NK-92 treated with Interleukin-12 subunit alpha and Interleukin-12 subunit beta, amount 100 ng/mL, for 24 hours (cell line): Measurements from ENCODE around the gene ELANE.
"Not testable (repeated sequence)": the region's sequence is repeated elsewhere in the genome, so short reads cannot be mapped to it uniquely, and the experiment has no call there.

Source experiments
- DNase-seq: peaks from one replicate; lab custom pipeline; 2025; lab: John Stamatoyannopoulos, UW

Gene ELANE

DNA sequence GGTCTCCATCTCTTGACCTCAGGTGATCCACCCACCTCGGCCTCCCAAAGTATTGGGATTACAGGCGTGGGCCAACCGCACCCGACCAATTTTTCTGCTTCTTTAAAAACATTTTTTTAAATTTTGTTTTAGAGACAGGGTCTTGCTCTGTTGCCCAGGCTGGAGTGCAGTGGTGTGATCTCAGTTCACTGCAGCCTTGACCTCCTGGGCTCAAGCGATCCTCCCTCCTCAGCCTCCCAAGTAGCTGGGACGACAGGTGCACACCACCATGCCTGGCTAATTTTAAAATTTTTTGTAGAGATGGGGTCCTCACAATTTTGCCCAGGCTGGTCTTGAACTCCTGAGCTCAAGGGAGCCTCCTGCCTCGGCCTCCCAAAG lies 9.3 kb upstream of the ELANE start:
- not testable (repeated sequence) for DNase-seq

DNA sequence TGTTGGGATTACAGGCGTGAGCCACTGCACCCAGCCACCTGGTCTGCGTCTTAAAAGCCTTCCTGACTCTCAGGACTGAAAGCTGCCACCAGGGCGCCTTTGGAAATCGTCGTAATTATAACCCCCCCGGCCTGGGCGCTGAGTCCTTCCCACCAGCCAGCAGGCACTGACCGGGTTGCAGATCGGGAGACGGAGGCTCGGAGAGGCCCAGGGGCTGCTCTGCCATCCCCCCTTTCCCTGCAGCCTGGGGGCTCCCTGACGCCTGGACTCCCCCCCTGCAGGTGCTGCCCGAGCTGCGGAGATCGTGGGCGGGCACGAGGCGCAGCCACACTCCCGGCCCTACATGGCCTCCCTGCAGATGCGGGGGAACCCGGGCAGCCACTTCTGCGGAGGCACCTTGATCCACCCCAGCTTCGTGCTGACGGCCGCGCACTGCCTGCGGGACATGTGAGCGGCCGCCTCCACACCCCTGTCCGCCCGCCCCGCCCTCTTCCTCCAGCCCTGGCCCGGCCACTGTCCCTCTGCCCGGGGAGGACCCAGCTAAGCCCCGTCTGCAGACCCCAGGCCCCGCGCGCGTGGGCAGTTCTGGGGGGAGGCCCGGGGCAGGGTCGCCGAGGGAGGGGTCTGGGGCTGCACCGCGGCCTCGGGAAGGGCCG lies 8.8 kb upstream of the ELANE start:
- no peak for DNase-seq

DNA sequence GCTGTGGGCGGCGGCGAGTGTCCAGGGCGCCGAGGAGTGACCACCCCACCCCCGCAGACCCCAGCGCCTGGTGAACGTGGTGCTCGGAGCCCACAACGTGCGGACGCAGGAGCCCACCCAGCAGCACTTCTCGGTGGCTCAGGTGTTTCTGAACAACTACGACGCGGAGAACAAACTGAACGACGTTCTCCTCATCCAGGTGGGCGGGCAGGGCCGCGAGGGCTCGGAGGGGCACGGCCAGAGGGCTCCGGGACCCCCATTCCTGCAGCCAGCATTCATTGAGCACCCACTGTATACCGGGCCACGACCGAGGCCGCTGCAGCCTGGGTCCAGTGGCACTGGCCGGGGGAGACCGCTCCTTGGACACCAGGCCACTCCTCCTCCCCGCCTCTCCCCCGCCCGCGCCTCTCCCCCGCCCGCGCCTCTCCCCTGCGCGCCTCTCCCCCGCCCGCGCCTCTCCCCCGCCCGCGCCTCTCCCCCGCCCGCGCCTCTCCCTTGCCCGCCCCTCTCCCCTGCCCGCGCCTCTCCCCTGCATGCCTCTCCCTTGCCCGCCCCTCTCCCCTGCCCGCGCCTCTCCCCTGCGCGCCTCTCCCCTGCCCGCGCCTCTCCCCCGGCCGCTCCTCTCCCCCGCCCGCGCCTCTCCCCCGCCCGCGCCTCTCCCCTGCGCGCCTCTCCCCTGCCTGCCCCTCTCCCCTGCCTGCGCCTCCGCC lies 8.1 kb upstream of the ELANE start:
- DNase-seq = no peak

DNA sequence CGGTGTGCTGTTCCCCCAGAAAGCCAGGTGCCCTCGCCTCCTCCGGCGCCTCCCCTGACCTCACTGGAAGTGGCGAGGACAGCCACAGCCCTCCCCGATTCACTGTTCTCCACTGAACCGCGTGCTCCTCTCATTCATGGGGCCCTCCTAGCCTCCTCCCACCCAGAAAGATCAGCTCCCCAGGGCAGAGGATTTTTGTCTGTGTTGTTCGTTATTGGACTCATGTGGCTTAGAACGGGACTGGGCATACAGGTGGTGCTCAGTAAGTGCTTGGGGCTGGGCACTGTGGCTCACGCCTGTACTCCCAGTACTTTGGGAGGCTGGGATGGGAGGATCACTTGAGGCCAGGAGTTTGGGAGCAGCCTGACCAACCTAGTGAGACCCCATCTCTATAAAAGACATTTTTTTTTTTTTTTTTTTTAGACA lies 7.5 kb upstream of the ELANE start:
- DNase-seq = no peak

DNA sequence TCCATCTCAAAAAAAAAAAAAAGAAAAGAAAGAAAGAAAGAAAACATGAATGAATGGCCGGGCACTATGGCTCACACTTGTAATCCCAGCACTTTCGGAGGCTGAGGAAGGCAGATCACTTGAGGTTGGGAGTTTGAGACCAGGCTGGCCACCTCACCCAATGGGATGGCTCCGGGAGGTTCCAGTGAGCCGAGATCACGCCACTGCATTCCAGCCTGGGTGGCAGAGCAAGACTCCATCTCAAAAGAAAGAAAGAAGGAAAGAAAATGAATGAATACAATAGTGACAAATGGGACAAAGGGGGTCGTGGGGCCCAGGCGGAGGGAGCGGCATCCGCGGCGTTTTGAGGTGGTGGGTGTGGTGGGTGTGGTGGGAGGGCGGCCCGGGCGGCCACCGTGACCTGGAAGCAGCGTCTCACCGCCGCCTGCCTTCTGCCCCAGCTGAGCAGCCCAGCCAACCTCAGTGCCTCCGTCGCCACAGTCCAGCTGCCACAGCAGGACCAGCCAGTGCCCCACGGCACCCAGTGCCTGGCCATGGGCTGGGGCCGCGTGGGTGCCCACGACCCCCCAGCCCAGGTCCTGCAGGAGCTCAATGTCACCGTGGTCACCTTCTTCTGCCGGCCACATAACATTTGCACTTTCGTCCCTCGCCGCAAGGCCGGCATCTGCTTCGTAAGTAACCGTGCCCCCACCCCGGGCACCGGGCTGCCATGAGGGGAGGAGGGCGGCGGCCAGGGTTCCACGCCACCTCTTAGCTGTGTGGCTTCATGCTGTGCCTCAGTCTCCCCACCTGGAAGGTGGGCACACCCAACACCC lies 6.2 kb upstream of the ELANE start:
- no peak for DNase-seq

DNA sequence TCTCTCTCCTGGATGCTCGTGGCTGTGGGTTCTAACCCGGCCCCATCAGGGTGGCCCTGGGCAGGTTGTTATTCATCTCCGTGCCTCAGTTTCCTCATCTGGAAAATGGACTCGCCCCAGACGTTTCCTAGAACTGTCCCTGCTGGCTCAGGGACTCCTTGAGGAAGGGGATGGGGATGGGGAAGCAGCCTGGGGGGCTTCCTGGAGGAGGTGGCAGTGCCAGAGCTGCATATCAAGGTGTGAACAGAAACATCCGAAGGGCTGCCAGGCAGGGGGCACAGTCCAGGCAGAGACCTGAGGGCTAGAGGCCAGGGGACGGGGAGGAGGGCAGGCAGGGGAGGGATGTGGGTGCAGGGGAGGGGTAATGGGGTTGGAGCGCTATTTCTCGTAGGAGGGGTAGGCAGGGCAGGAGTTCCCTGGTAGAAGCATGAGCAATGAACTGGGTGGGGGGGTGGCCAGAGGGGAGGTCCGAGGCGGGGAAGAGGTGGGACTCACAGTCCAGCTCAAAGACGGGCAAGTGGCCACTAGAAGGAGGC lies 3.6 kb upstream of the ELANE start:
- no peak for DNase-seq

DNA sequence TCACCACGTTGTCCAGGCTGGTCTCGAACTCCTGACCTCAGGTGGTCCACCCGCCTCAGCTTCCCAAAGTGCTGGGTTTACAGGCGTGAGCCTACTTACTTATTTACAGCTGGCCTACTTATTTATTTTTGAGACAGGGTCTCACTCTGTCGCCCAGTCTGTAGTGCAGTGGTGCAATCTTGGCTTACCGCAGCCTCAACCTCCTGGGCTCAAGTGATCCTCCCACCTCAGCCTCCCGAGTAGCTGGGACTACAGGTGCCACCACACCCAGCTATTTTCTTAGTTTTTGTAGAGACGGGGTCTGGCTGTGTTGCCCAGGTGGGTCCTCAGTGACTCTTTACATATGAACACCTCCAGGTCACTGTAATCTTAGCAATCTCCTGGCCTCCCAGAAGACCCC lies 2.9 kb upstream of the ELANE start:
- not testable (repeated sequence) for DNase-seq

DNA sequence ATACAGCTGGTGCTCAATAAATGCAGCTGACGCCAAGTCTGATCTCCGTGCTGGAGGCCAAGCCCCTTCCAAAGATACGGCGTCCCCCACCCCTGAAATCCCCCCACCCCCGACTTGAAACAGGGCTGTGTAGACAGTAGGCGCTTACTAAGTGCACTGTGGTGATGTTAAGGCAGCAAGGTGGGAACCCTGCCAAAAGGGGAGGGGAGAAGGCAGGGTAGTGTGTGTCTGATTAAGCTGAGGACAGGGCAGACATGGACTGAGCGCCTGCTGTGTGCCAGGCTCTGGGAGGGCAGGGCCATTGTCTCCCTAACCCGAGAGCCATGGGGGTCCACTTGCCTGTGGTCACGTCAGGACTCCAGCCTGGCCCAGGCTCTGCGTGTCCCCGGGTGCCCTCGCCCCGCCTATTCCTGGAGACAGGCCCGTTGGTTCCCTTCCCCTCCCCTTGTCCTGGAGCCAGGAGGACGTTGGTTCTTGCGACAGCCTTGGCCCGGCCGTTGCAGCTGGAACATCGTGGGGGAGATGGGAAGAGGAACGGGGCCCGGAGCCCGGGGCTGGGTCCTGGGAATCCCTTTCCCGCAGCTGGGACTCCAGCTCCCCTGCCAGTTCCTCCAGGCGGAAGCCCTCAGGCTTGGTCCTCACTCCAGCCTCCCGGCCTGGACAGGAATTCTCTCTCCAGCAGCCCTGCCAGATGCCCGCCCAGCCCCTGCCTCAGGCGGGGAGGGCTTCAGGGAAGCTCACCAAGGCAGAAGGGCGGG lies 1.7 kb upstream of the ELANE start:
- no peak for DNase-seq

DNA sequence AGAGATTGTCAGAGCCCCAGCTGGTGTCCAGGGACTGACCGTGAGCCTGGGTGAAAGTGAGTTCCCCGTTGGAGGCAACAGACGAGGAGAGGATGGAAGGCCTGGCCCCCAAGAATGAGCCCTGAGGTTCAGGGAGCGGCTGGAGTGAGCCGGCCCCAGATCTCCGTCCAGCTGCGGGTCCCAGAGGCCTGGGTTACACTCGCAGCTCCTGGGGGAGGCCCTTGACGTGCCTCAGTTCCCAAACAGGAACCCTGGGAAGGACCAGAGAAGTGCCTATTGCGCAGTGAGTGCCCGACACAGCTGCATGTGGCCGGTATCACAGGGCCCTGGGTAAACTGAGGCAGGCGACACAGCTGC lies 1.1 kb upstream of the ELANE start:
- DNase-seq = no peak

DNA sequence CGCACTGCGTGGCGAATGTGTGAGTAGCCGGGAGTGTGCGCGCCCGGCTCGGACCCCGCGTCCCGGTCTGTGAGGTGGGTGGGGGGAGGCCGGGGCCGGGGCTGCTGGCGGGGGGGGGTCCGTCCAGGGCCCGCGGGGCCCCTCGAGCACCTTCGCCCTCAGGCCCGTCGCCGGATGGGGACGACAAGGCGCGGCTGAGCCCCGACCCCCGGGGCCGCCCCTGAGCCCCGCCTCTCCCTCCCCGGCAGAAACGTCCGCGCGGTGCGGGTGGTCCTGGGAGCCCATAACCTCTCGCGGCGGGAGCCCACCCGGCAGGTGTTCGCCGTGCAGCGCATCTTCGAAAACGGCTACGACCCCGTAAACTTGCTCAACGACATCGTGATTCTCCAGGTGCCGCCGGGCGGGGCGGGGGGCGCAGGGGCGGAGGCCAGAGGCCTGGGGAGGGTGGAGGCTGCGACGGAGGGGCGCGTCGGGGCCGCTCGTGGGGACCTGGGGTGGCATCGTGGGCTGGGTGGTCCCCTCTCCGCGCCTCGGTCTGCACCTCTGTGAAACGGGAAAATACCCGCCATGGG lies 997 bp downstream of the ELANE start:
- DNase-seq = no peak

DNA sequence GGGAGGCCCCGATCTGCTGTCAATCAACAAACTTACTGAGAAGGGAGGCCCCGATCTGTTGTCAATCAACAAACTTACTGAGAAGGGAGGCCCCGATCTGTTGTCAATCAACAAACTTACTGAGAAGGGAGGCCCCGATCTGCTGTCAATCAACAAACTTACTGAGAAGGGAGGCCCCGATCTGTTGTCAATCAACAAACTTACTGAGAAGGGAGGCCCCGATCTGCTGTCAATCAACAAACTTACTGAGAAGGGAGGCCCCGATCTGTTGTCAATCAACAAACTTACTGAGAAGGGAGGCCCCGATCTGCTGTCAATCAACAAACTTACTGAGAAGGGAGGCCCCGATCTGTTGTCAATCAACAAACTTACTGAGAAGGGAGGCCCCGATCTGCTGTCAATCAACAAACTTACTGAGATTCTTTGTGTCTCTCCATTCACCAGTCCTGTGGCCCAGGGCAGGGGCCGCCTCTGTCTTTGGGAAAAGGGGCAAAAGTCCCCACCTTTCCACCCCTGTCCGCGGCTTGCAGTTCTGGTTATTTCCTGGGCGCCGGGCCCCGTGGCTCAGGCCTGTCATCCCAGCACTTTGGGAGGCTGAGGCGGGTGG lies 1.6 kb downstream of the ELANE start:
- DNase-seq = not testable (repeated sequence)

DNA sequence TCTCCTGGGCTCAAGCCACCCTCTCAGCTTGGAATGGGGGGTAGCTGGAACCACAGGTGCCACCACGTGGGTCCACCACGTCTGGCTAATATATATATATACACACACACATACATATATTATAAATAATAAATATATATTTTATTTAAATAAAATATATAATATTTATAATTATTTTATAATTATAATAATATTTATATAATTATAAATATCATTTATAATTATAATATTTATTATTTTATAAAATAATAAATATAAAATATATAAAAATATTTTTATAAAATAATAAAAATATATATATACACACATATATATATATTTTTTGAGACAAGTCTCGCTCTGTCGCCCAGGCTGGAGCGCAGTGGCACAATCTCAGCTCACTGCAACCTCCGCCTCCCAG lies 2.4 kb downstream of the ELANE start:
- DNase-seq = no peak

DNA sequence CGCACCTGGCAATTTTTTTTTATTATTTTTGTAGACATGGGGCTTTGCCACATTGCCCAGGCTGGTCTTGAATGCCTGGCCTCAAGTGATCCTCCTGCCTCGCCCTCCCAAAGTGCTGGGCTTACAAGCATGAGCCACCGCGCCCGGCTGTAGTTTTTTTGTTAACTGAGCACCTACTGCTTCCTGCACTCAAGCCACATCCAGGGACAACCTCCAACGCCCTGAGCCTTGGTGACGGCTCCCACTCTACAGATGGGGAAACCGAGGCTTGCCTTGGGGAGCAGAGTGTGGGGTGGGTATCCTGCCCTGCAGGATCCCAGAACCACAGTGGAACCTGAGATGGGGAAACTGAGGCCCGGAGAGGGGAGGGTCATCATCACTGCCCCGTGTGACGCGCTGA lies 3.0 kb downstream of the ELANE start:
- no peak for DNase-seq

DNA sequence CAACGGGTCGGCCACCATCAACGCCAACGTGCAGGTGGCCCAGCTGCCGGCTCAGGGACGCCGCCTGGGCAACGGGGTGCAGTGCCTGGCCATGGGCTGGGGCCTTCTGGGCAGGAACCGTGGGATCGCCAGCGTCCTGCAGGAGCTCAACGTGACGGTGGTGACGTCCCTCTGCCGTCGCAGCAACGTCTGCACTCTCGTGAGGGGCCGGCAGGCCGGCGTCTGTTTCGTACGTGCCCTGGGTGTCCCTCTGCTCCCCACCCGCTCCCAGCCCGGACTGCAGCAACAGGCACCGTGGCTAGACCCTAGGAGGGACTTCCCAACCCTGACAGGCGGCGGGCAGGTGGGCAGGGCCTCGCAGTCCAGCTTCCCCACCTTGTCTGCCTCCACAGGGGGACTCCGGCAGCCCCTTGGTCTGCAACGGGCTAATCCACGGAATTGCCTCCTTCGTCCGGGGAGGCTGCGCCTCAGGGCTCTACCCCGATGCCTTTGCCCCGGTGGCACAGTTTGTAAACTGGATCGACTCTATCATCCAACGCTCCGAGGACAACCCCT lies 3.5 kb downstream of the ELANE start:
- no peak for DNase-seq

DNA sequence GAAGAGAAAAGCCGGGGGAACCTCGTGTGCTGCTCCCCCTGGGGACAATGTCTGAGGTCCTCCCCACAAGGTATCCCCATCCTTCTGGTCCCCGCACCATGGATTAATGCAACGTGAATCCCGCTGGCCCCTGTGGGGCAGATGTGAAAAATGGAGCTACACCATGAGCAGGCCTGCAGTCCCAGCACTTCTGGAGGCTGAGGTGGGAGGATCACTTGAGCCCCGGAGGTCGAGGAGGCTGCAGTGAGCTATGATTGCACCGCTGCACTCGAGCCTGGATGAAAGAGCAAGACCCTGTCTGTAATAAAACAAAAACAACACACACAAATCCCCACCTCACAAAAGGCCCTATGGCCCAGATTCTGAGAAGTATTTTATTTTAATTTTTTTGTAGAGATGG lies 6.2 kb downstream of the ELANE start:
- no peak for DNase-seq

DNA sequence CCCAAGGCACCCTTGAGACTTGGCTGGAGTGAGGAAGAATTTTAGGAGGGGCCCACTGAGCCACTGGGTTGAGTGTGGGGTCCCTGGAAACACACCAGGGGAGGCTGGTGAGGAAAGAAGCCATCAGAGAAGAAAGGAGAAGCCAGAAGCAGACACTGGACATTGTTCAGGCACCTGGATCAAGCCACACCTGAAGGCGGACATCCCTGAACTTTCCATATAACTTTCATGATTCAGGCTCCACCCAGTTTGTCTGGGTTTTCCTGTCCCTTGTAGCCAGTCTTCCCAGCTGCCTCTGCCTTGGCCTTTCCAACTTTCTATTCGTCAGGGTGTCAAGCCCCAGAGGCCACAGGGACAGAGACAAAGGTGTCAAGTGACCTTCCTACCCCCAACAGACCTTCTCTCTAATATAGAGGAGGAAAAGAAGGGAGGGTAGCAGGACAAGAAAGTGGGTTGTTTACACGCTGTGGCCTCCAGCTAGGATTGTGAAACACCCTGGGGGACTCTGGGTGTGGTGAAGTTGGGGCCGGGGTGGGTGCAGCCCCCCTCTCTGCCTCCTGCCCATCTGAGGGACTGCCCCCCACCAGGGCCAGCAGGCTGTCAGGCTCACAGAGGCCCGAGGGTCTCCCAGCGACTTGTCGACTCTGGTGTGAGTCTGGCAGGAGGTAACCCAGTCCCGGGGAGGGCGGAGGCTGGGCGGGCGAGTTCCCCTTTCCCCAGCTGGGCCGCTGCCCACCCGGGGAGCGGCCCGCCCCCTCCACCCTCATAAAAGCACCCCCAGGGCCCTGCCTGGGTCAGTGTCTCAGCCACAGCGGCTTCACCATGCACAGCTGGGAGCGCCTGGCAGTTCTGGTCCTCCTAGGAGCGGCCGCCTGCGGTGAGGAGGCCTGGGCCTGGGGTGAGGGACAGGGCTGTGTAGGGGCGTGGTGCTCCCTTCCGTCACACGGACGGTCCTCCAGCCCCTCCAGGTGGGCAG lies 7.1 kb downstream of the ELANE start, which contains the start of gene CFD:
Gene CFD, plus strand, starts transcription at position 797 of the 976 bp plus-strand sequence. Its CDS starts 26 bp downstream, at position 823.
- no peak for DNase-seq

DNA sequence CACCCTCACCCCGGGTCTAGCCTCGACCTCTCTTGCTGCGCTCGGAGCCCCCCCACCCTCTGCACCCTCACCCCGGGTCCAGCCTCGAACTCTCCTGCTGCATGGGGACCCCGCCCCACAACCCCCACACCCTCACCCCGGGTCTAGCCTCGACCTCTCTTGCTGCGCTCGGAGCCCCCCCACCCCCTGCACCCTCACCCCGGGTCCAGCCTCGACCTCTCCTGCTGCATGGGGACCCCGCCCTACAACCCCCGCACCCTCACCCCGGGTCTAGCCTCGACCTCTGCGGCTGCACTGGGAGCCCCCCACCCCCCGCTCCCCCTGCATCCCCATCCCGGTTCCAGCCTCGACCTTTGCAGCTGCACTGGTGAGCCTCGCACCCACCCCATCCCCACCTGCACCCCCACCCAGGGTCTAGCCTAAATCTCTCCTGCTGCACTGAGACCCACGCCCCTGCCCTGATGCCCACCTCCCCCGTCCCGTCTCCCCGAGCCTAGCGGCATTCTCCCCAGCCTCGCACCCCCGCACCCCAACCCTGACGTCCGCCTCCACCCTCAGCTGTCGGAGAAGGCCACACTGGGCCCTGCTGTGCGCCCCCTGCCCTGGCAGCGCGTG lies 9.1 kb downstream of the ELANE start:
- DNase-seq = no peak

DNA sequence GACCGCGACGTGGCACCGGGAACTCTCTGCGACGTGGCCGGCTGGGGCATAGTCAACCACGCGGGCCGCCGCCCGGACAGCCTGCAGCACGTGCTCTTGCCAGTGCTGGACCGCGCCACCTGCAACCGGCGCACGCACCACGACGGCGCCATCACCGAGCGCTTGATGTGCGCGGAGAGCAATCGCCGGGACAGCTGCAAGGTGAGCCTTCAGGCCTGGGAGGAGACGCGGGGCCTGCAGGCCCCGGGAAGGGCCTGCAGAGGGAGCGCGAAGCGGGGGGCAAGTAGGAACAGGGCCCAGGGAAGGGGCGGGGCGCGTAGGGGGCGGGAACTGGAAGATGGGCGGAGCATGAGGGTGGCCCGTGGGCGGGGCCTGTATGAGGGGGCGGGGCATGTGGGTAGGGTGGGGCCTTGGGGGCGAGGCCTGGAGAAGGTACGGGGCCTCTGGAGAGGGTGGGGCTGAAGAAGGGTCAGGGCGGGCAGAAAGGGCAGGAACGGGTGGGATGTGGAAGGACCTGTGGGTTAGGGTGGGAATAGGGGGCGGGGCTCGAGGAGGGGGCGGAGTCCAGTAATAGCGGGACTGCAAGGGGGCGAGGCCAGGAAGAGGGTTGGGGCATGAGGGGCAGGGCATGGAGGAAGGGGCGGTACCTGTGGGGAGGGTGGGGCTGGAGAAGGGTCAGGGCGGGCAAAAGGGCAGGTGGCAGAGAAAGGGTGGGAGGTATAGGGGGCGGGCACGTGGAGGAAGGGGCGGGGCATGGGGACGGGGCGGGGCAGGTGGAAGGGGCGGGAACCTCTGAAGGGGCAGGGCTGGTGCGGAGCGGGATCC lies 9.9 kb downstream of the ELANE start:
- no peak for DNase-seq
